Daoy (cell line): ENCODE measurements around the gene PRDM5. TPM values are rescaled to one million over a fixed set of nuclear protein-coding genes. Genes with fewer than 3 reads are reported as not detected.

Experiments used
- DNase-seq: peaks from one replicate; pipeline ENCODE4 v3.0.0-alpha.2; 2015; ENCODE audit warnings: low read depth
- total RNA-seq: library from RNA; depleted of rRNA; stranded (reverse); fragments of >200 nt; shearing (Covaris generic); gene quantifications from 2 replicates; pipeline ENCODE4 v1.2.3, GENCODE V29; 2014; rRNA removed

The PRDM5 gene
- total RNA-seq, result 4.3 and 5.2 TPM in 2 replicates

DNA sequence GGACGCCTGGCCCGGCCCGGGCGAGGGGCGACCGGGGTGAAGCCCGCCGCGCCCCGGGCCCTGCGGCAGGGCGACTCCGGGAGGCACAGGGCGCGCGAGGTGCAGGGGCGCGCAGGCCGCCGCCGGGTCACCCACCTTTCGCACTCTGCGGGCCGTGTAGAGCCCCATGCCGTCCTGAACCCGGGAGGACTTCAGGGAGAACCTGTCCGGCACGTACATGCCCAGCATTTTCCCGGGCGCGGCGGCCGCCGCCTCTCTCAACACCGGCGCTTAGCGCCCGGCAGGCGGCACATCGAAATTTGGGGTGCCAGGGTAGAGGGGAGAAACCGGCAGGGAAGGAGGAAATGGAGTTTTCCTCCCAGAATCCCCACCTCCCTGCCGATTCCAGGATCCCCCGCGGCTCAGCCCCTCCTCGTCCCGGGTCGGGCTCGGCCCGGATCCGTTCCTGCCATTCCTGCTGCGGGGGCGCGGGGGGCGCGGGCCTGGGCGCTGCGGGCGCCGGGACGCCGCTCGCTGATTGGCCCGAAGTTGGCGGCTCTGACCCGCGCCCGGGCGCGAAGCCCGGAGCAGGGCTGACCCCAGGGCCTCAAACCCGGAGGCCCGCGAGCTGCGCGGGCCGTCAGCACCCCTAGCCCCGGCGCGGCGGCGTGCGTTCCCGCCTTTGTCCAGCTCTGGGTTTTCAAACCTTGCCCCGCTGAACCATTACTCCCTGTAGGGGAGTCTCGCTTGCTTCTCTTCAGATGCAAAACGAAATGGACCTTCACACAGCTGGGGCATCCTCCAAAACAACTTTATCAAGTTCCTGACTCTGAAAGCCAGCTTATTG is at the start of gene PRDM5:
Gene PRDM5 (minus strand): TSS at position 346 of the 826 bp plus-strand sequence. CDS start 118 bp downstream, at position 228.
- peak; percentile 46 for DNase-seq

DNA sequence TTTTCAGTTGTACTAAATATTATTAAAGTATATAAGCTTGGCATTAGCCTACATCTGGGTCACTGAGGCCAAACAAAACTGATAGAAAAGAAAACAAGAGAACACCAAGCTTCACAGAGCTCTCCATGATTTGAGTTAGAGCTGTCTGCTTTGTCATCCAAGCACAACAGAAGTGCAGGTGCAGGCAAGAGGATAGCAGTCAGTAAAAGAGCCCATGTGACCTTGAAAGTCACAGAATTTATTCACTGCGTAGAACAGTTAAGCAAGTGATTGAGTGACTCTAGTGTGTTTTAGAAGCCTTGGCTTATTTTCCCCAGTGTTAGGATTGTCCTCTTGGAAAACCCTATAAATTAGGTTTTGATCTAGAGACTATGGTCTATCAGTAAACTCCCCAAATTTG is 49.4 kb upstream of the PRDM5 start:
- no peak for DNase-seq

DNA sequence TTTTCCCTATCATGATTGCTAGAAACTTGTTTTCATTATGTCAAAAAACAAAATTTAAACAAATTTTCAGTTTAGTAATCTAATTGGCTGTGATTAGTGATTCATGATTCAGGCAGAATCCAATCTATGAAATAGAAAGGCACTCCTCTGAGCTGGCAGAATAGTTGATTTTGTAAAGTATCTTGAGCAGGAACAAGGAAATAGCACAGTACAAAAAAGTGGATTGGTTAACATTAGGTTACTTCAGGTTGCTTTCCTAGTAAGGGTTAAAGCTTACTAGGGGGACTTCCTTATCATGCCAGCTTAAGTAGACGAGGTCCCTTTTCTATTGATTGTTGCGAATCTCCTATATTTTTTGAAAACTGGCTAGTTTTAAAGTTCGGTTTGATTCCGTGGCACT is 43.4 kb upstream of the PRDM5 start:
- DNase-seq, result no peak

DNA sequence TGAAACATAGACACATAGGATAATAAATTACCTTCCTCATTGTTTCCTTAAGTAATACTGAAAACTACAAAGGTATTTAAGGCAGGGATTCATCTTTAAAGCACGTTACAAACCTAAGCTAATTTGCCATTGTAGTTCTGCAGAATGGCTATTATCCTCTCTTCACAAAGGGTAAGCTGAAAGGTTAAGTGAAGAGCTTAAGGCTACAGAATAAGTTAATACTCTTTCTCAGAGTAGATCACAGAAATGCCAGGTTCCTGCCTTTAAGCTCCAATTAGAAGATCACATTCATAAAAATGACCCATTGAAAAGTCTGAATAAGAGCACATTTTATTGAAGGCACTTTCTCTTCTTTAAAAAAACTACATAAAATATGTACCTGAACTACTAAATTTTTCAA is 42.1 kb upstream of the PRDM5 start:
- no peak for DNase-seq

DNA sequence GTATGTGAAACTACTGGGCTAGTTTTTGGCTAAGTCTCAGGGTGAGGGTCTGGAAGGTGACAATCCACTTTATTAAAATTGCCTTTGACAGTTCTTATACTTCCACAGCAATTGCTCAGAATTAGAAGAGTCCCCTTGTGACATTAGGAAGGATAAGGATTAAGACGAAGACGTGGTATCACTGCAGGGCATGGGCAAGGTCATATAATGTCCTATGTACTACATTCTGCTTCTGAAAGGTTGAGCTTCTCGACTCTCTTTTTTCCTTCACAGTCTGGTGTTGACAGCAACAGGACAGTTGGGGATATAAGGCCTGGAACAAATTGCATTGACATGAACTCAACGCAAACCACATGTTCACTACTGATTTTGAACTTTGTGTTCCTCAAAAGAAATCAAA is 40.9 kb upstream of the PRDM5 start:
- no peak for DNase-seq

DNA sequence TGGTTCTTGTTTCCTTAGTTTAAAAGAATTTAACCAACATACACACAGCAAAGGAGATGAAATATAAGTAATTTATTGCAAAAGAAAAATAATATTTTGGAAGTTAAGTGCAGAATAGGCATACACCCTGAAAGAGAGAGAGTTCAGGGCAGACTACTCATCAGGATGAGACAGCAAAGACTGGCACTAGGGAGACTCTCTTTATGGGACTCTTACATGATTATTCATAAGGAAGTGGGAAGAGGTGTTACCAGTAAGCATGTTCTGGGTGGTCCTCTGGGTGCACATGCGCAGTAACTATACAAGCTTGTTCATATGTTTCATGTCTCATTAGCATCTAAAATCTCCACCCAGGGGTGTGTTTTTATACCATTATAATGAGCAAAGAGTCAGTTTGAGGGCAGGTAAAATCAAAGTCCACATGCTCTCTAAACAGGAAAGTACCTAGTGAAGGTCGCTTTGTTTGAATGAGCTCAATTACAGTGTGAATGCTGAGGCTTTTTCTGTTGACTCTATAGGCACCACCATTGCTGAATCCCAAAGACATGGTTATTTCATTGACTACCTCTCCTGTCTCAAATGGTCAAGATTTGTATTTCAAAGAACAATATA is 38.2 kb upstream of the PRDM5 start:
- no peak for DNase-seq

DNA sequence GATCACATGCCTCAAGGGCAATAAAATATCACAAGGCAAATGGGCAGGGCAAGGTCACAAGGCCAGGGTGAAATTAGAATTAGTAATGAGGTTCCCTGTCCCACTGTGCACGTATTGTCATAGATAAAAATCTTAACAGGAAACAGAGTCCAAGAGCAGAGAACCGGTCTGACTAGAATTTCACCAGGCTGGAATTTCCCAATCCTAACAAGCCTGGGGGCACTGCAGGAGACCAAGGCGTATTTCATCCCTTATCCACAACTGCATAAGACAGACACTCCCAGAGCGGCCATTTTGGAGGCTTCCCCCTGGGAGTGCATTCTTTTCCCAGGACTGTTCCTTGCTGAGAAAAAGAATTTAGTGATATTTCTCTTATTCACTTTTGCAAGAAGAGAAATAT is 25.9 kb upstream of the PRDM5 start:
- no peak for DNase-seq

DNA sequence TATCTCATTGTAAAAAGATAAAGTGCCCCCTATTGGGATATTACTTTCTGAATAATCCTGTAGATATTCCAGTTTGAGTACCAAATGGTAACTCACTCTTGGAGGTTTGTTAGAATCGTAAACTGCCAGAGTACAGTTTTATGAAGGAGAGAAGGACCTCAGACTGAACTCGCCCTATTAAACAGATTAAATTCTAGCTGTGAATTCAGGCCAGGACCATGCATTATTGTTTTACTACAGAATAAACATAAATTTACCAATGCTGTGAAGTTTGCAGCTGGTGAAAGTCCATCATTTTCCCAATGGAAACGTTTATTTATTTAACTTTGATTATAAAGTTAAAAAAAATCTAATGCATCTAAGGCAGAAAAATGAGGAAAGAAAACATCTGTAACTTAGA is 20.2 kb upstream of the PRDM5 start:
- DNase-seq, result no peak

DNA sequence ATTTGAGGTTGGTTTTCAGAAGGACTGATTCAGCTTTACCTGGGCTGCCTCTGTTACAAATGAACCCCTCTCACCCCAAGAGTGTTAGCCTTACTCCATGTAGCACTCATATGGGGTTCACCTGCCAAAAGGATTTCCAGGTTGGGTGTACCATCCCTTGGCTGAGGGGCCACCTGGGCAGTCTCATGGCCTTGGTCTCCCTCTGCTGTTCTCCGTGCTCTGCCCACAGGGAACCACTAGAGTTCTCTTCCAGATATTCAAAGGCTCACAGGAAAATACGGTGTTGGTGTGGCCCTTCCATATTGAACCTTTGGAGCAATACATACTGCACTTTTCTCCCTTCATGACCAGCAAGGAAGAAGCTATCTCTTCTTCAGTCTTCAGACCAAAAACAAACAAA is 18.0 kb upstream of the PRDM5 start:
- DNase-seq, result no peak

DNA sequence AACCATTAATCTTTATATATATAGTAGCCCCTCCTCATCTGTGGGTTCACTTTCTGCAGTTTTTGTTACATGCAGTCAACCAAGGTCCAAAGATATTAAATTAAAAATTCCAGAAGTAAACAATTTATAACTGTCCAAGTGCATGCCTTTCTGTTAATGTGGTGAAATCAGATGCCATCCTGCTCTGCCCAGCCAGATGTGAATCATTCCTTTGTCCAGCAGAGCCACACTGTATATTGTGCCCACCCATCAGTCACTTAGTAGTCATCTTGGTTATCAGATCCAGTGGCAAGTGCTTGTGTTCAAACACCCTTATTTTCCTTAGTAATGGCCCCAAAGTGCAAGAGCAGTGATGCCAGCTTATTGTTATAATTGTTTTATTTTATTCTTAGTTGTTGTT is 17.2 kb upstream of the PRDM5 start:
- DNase-seq, result no peak

DNA sequence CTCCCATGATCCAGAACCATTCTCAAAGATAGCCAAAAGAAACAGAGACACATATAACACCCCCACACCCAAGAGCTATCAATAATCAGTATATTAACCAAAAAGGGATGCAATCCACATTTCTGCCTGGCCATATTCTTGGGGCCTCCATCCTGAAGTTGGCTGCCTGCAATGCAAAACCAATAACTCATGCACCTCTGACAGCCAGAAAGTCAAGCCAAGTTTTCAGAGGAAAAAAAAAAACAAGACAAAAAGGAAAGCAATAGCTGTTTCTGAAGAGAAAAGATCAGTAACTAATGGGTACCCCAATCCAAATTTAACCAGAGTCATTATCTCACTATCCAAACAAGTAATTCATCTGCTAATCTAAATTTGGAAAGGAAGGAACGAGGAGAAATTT is 7.3 kb upstream of the PRDM5 start:
- DNase-seq, result no peak

DNA sequence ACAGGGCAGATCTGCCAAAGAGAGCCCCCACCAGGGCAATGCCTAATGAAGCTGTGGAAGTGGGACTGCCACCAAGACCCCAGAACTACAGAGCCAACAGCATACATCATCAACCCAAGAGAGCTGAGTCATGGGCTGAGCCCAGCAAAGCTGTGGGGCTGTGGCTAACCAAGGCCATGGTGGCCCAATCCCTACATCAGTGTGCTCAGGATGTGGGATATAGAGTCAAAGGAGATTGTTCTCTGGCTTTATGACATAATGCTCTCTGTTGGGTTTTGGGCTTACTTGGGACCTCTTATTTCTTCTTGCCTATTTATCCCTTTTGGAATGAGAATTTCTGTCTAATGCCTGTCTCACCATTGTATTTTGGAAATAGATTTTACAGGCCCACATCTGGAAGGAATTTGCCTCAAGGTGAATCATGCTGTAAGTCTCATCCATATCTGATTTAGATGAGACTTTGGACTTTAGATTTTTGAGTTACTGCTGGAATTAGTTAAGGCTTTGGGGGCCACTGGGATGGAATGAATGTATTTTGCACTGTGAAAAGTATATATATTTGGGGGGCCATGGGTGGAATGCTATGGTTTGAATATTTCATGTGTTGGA is 5.4 kb upstream of the PRDM5 start:
- no peak for DNase-seq

DNA sequence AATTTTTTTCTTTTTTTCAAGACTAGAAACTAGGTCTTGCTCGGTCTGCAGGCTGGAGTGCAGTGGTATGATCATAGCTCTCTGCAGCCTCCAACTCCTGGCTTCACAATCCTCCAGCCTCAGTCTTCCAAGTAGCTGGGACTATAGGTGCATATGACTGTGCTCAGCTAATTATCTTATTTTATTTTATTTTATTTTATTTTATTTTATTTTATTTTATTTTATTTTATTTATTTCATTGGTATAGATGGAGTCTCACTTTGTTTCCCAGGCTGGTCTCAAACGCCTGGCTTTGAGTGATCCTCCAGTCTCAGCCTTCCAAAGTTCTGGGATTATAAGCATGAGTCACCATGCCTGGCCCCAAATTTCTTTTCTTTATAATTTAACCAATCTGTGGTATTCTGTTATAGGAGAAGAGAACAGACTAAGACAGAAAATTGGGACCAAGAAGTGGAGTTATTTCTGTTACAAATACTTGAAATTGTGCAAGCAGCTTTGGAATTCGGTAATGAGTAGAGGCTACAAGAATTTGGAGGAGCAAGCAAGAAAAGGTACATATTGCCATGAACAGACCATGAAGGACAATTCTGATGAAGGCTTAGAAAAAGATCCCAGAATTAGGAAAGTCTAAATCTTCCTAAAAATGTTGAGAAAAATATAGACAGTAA is 4.0 kb upstream of the PRDM5 start:
- DNase-seq, result no peak

DNA sequence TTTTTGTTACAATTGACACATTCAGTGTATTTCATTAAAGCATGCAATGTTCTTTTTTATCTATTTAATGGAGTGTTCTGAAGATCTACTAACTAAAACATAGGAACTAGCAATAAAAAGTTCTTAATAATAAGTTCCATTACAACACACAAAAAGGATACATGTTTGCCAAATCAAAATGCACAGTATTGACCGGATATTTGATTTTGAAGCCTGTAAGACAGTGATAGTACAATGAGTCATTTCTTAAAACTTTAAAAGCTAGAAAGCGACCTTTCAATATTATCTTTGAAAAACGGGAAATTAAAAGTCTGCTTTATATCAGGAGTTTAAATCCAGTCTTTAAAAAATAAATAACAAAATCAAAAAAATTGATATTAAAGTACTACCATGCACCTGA is 2.4 kb upstream of the PRDM5 start:
- DNase-seq, result no peak

DNA sequence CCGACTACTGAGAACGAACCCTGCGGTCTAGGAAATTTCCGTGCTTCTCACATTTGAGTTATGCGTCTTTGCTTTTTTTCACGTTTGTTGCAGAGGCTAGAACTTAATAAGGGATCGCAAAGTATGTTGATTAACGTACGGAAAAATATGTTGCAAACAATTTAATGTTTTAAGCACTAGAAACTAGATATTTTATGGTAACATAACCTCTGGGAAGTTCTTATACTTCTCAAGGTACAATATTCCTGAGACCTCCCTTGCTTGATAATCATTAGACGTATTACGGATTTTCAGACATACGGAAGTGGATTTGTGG is 639 bp upstream of the PRDM5 start:
- no peak for DNase-seq

DNA sequence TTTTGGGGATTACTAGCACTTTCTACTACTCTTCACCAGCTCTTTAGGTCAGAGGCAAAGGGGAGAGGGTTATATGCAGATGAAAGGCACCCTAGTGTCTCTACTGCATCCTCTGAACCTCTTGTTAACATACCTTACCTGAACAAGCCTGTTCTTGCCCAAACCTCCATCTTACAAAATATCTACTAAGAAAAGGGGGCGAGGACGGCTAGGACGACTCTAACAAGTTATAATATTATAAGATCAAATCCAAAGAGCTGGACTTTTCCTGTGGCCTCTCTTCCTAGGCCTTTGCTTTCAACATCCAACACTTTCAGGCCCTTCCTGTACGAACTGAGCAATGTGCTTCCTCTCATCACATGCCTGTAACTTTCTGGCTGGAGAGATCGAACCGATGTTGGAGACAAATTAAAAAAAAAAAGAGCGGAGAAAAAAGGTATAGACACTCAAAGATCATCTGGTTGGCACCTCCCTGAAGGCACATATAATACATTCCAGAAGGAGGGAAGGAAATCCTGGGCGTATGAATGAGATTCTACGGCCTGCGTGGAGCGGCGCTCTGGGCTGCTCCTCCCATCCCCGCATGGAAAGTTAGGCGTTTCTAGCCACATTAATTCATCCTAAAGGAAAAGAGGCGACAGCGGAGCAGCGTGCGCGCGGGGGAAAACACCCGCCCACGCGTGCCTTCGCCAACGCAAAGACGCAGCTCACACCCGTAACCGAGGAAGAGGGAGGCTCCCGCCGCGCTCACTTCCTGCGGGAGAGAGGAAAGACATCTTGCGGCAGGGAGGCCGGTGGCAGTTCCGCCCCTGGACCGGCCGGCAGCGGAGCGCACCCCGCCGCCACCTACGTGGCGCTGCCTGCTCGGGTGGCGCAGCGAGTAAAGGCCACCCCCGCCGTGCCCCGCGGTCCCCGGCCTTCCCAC is 808 bp downstream of the PRDM5 start:
- DNase-seq, result peak; percentile 65

DNA sequence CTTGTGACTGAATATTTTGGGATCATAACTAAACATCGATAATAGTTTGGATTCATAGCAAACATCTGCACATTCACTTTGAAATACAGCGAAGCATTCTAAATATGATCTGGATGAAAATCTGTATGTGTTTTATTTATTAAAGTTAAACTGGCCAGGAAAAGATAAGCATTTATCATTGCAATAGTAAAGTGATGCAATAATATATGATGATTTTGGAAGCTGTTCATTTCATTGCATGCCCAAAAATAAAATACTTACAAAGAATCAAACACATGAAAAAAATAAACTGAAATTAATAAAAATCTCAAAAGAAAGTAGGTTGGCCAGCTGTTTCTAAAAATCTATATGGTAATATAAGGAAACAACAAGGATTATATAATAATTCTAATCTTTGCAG is 1.9 kb downstream of the PRDM5 start:
- DNase-seq, result no peak

DNA sequence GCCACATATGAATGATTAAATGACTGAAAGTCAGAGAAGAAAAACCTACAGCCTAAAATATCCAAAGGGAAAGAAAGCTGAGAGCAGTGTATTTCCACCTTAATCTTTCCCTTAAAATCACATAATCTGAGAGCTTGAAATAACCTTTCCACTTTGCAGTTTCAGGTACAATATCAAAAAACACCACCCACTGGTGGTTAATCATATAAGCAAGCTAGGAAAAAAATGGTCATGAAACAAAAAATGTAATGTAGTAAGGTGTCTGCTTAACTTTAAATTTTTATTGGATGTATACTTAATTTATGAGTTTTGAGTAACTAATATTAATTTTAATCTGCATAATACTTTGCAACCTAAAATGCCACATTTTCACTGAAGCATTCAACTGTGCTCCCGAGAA is 3.2 kb downstream of the PRDM5 start:
- no peak for DNase-seq

DNA sequence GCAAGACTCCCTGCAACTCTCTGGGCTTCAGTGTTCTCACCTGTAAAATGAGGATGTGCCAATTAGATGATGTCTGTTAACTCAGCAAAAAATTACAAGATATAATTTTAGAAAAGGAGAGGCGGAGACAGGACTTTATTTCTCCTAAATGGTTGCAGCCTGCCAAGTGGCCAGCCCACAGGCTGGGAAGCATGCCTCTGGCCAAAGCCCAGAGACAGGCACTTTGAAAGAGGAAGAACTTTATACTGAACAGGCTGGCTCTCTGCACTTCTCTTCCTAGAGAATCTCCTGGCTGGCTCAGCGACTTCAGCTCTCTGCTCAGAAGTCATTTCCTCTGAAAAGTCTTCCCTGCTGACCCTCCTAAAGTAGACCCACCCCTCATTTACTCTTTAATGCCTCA is 3.7 kb downstream of the PRDM5 start:
- no peak for DNase-seq

DNA sequence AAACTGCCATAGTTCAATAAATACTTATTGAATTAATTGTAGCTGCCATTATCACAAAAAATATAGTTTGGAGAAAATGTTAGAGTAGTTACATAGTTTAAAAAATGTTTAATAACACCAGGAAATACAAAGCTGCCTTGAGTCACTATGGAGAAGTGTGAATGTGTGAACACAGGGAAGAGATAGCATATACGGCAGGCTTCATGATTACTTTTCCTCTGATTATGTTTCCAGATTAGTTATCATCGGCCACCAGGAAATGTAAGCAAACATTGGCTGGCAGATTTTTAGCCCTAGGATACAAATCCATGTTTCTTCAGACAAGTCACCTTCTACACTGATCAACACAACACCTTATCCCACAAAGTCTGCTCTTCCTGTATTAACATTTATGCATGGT is 4.4 kb downstream of the PRDM5 start:
- DNase-seq, result no peak

DNA sequence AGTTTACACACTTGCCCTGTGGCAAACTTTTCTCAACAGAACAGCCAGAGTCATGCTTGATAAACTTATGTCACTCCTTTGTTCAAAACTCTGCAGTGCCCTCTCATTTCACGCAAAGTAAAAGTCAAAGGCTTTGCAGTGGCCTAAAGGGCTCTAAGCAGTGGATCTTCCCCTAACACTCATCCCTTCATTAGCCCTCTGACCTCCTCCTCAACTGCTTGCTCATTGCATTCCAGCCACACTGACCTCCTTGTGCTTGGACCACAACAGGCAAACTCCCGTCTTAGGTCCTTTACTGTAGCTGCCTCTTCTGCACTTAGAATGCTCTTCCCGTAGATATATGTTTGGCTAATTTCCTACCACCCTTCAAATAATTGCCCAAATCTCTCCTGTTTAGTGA is 5.6 kb downstream of the PRDM5 start:
- no peak for DNase-seq

DNA sequence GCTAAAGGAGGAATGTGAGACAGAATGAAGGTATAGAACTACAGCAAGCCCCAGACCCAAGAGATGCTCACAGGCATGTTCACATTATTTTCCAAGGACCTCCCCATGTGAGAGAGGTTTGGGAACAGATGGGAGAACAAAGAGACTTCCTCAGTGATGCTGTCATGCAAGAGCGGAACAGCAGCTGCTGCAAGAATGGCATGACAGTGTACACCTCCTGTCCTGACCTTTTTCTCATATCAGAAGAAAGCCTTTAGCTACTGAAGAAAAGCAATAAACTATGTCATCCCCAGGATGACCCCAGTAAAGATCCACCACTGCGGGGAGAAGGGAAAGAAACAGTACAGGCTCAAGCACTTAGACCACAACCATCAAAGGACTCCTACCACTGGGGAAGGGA is 7.2 kb downstream of the PRDM5 start:
- DNase-seq, result no peak
